GM19468 (cell line): ENCODE data around the gene ARAP1.

Experiments
- ATAC-seq: cut with Tn5 transposase; IDR thresholded peaks from one replicate; pipeline ENCODE4 v1.9.1; 2021; ENCODE audit warnings: mild to moderate bottlenecking, moderate library complexity, moderate number of reproducible peaks; ENCODE audit not compliant: unreplicated experiment; ENCODE audit errors: extremely low read depth

ARAP1 gene

DNA sequence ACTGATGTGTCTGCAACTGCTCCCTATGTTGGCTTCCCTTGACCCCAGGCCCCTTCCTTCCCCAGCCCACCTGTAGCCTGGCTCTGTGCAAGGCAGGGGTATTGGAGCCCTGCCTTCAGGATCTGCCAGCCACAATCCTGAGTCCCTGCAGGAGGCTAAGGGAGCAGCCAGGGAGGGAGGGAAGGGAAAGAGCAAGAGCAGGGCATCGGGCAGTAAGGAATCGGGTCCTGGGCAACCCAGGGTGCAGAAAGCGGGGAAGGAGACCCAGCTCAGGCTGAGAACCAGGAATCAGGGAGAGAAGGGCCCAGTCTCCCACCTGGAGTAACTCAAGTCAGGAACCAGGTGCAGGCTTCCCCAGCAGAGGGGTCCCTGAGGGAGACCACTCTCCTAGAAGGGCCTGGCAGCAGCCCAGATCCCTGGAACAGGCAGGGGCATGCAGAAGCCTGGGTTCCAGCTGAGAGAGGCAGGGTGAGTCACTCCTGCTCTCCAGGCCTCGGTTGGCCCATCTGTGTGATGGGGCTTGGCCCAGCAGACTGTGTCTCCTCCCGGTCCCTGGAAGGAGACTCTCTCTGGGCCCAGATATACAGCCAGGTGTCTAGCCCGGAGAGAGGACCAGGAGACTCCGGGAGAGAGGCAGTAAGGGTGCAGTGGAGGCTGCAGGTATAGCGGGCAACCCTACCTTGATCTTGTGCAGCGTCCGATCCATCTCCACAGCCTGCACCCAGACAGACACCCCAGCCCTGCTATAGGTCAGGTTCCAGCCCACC lies 28.3 kb upstream of the ARAP1 start:
- ATAC-seq = no peak

DNA sequence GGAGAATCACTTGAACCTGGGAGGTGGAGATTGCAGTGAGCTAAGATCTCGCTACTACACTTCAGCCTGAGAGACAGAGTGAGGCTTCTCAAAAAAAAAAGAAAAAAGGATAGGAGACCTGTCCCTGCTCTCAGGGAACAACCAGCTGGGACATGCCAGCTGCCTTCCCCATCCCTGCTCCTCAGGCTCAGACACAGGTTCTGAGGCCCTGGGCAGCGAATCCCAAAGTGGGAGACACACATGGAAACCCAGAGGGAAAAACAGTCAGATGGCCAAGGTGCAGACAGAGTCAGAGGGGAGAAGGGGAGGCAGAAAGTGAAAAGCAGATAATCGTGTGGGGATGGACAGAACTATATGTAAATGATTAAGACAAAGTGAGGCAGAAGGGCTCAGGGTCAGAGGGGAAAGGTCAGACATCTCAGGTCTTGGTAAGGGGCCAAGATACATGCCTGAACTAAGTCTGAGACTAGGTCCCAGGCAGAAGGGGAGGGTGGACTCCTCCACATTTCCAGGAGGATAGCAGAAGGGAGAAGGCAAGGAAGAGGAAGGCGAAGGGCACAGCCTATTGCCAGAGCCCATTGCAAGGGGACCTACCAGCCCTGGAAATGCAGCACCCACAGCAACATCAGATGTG lies 27.4 kb upstream of the ARAP1 start:
- ATAC-seq = no peak

DNA sequence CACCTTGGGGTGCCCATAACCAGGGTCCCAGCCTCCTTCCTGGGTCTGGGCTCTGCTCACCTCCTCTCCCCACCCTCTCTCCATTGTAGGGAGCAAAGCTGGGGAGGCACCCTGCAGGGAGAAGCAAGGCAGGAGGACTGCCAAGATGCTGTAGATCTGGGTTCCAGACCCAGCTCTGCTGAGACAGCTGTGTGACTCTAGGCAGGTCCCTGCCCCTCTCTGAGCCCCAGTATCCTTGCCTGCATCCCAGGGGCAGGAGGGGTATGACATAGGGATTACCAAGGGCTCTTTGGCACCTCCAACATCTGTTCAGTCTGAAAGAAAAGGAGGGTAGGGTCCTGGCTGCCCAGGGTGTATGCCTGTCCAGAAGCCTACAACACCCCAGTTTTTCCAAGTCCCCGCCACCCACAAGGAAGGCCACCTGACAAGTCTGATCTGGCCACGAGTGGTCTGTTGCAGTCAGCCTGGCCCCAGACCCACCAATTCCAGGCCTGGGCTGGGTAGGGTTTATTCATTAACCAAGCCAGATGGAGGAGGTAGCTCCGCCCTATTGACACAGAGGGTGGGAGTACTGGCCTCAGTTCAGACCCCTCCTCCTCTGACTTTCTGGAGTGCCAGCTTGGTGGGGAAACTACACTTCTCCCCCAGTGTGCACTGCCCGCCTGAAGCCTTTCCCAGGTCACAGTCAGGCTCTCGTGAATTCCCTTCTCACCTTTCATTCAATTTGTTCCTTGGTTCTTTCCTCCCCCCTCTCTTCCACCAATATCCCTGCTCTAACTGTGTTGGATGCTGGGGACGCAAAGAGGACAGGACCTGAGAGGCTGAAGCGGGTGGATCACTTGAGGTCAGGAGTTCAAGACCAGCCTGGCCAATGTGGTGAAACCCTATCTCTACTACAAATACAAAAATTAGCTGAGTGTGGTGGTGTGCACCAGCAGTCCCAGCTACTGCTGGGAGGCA lies 26.6 kb upstream of the ARAP1 start:
- ATAC-seq = no peak

DNA sequence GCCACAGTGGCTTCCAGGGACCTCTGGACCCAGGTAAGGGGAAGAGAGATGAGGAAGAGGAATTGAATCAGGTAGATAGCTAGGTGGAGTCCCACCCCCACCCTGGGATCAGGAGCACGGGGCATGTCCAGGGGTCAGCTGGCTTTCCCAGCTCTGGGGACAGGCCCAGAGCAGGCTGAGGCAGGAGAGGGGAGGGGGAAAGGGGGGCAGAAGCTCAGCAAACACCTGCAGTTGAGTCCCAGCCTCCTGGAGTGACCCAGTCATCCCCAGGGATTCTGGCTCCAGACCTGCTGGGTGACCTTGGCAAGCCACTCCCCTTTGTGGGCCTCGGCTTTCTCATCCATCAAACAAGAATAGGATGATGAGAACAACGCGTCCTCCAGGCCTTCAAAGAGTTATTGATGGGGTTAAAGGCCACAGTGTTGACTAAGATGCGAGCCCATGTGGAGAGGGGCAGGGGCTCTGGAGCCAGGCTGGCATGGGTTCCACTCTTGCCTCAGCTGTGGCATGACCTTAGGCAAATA lies 25.6 kb upstream of the ARAP1 start:
- no peak for ATAC-seq

DNA sequence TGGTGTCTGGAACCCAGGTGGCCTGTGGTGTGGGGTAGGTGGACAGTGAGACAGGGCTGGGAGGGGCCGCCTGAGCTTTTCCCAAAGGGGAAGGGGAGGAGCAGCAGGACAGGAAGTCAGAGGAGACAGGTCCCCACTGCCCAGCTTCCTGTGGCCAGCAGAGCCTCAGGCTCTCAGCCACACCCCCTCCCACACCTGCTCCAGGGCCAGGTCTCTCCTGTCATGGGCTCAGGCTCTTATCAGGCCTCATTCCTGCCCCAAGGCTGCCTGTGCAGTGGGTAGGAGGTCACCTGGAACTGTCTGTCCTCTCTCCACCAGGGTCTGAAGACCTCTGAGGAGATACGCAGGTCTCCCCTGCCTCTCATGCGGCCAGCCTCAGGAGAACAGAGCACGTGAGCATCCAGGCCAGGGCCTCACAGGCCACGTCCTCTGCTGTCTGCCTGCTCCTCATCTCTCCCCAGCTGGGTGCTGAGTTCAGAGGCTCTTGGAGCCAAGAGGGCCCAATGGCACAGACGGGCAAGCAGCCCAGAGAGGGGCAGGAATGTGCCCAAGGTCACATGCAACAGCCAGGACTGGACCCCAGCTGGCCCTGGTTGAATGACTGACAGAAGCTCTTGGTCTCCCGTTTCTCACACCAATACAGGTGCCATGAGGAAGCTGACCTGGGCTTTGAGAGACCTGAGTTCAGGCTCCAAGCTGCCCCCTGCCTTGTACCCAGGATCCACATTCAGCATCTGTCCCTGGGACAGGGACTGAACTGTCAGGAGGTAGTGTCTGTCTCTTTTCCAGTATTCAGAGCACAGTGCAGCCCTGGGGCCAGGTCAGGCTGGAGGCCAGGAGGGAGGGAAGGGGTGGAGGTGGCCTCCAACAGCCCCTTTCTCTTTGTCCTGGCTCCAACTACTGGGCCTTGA lies 24.9 kb upstream of the ARAP1 start:
- no peak for ATAC-seq

DNA sequence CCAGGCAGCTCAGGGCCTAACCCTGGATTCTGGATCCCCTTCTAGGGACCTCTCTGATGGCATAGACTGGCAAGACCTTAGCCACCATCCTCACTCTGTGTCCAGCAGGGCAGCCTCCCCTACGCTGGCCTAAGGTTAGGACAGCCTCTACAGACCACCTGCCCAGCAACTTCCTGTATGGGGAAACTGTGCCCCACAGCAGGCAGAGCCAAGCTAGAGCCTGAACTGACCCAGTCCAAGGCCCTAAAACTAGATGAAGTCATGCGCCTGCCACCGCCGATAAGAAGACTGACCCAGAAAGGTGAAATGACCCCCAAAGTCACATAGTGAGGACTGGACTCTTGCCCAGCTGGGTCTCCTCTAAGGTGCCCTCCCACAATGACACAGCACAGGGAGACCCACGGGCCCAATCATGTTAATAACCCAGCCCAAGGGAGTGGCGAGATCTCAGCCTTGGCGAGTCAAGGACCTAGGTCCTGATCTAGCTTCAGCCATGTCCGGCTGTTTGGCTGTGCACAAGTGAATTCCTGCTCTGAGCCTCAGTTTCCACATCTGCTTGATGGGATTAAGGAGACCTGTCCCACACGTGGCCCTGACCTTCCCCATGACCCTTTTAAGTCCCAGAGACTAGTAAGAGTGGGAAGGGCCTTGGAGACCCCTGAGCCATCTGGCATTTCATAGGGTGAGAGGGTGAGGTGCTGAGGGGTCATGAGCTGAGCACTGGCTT lies 24.1 kb upstream of the ARAP1 start:
- ATAC-seq = no peak

DNA sequence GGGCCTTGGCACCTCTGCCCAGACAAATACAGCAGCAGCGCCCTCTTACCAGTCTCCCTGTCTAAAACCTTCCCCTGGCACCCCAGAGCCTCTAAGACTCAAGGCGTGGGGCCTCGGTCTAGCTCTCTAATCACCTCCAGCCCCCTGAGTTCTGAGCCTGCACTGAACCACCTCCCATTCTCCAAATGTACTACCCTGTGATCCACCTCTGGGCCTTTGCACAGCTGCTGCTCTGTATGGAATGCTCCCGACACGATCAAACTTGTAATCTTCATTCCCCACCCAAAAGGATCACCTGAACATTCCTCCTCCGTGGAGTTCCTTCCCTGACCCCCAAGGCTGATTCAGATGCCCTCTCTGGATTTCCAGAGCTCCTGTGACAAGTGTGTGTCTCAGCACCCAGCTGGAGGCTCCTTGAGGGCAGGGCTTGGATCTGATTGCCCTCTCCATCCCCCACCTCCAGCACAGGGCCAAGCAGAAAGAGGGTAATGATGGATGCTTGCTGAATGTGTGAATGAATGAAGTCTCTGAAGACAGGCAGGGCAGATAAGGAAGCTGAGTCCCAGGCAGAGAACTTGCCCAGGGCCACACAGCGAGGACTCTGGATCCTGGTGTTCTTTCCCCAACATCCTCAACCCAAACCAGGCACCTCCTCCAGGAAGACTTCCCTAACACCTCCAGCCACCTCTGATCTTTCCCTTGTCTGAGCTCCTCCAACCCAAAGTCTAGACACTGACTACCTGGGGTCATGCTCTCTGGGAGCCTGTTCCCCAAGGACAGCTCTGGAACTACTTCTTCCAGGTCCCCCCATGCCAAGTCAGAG lies 23.3 kb upstream of the ARAP1 start:
- no peak for ATAC-seq

DNA sequence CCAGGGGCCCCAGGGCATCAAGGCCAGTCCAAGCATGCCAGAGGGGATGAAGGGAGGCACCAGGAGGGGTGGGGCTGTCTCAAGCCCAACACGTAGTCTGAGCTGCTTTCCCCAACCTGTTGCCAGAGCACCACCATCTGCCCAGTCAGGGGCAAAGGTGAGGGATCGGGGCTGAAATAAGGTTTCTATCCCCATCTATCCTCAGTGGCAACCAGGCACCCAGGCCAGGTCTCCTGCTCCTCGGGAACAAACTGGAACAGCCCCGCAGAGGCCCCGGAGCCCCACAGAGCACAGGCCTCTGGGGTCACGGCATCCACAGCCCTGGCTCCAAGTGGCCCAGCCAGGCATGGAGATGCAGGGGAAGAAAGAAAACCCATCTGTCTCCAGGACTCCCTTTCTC lies 22.3 kb upstream of the ARAP1 start:
- no peak for ATAC-seq

DNA sequence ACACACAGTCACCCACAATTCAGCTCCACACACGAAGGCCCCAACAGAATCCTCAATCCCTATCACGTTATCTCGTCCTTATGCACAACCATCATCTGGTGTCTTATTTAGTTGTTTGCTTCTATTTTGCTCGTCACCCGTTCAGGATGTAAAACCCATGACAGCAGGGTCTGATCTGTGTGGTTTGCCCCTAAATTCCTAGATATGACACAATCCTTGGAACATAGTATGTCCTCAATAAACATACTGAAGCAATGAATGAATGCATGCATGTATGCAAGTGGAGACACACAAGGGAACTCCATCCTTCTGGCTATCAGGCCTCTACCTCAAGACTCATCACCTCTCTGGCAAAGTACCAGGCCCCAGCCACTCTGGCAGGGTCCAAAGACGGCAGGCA lies 21.5 kb upstream of the ARAP1 start:
- no peak for ATAC-seq

DNA sequence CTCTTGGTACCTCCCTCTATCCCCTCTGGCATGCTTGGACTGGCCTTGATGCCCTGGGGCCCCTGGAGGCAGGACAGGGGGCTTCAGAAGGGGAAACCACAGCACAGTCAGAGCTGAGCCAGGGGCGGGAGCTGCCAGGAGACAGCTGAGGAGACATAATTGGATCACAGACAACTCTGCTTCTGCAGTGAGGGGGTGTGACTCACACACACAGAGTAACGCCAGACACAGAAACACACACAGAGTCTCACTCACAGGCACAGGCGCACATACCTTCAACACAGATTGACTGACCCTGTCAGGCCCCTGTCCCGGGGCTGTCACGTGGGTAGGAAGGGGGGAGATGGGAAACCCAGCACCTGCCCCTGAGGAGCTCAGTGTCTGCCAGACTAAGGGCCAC lies 21.1 kb upstream of the ARAP1 start:
- ATAC-seq = no peak

DNA sequence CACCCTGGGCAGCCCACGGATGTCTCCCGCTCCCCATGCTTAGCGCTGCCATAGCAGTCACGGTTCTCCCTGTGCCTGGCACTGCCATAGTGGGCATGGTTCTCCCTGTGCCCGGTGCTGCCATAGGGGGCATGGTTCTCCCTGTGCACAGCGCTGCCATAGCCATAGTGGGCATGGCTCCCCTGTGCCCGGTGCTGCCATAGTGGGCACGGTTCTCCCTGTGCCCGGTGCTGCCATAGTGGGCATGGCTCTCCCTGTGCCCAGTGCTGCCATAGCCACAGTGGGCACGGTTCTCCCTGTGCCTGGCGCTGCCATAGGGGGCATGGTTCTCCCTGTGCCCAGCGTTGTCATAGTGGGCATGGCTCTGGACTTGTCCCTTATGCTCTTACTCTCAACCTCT lies 19.9 kb upstream of the ARAP1 start:
- no peak for ATAC-seq

DNA sequence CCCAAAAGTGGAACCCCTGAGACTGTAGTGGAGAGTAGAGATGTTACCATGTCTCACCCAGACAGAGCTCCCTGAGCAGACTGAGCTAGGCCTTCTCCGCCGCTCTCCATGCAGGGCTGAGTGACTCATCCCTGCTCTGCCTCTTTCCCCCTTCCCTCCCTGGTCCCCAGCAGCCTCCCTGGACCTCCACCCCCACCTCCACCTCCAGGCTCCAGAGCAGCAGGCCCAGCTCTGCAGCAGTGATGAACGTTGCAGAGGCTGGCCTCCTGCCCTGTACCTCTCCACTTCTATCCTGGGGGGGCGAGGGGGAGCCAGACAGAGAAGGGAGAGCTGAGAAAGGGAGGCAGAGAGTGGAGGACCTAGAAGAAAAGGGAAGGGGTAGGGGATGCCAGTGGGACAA lies 19.3 kb upstream of the ARAP1 start:
- no peak for ATAC-seq

DNA sequence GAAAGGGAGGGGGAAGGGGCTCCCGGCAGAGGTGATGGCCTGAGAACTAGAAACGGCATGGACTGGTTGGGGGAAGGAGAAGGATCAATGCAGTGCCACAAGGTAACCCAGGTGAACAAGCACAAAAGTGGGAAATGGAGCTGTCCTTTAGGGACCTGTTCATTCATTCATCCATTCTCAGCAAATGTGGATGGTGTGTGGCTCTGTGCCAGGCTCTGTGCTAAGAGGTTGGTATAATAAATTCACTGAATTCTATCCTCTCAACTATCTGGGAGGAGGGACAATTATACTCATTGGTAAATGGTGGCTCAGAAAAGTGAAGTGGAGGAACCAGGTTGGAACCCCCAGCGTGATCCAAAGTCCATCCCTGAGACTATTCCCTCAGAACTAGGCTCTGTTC lies 18.6 kb upstream of the ARAP1 start:
- ATAC-seq = no peak

DNA sequence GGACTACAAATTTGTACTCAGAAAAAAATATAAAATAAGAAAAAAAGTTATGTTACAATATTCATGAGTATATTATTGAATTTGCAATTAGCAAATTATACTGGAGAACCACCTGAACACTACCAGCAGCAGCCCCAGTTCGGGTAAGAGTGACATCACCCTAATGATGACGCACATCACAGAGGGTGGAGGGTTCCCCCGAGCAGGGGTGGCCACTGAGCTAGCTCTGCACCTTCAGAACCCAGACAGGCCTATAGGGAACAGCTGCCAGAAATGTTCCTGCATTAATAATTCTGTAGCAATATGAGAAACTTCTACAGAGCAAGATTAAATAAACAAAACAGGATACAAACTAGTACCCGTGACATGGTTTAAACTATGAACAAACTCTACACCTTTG lies 17.5 kb upstream of the ARAP1 start:
- ATAC-seq = no peak

DNA sequence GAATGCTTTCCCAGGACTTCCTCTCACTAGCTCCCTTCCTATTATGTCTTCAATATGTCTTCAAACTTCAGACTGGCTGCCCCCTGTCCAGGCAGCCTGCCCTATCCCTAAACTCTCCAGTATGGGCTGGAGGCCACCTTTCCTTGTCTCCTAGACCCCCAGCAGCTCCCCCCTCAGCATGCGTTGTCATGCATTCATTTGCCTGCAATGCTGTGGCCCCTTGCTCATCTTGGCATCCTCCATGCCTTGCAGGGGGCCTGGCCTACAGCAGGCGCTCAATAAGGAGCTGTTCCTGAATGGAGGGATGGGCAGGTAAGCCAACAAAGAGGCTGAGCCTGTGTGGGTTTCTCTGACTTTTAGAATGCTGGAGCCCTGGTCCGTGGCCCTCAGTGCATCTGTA lies 16.4 kb upstream of the ARAP1 start:
- no peak for ATAC-seq

DNA sequence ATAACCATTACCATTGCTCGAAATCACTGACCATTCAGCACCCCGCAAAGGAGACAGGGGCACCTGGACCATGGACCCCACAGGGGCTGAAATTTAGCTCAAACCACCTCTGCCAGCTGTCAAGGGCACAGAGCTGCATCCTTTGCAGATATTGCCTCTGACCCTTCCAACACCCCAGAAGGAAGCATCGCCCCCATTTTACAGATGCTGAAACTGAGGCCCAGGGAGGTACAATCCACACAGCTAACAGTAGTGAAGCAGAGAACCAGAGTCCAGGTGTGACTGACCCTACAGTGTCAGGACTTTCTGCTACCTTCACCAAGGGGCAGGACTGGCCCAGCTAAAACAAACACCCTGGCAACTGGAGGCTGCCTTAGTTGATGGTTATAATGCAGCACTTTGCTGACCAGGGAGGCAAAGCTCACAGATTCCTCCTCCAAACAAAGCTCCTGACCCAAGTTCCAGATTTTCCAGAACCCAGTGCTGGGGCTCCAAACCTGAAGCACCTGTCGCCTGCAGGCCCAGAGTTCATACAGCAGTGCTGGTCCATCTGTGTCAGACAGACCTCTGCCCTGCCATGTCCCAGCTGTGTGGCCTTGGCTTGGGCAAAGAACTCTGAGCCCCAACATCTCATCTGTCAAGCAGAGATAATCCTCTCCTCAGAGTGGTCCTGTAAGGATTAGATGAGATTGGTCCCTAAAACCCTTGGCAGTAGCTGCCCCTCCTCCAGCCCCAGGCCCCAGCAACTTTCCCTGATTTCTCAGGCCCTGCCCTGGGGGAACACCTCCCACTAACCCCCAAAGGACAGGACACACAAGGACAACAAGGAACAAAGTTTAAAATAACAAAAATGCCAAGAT lies 15.2 kb upstream of the ARAP1 start:
- no peak for ATAC-seq

DNA sequence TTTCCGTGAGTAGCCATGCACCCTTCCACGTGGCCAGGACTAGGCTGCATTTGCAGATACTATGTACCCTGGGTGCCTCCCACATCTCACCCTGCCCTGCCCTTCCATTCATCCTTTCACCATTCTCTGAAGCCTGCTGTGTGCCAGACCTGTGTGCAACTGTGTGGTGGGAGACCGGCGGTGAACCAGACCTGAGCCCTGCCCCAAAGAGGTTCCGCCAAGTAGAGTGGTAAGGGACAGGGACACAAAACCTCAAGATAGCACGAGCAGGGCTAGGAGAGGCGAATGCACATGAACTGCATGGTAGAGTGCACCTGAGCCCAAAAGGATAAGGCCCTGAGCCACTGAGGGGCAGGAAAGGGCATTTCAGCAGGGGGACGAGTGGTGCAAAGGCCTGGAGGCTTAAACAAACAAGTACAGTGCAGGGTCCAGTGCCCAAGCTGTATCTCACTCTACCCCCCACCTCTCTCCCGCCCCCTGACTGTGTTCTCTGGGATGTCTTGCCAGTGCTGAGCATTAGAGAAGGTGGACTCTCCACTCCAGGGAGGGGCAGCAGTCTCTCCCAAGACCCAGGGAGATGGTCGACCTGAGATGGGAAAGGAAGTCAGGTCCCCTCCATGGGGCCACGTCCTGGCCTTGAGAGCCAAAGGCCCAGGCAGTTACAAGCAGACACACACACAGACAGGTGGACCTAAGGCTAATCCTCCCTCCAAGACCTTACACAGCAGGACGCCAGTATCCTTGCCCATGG lies 14.1 kb upstream of the ARAP1 start:
- no peak for ATAC-seq
